OCI-LY1 (cell line): ENCODE results near the gene CDHR1.

ENCODE experiments used
- H2AFZ ChIP-seq: fragments of 200-600 bp; sonication (generic), shearing (Covaris generic); 2 replicates; pipeline ENCODE4 v1.6.0; 2014; ENCODE audit warnings: antibody characterized with exemption, mild to moderate bottlenecking, low read length
- H3F3A ChIP-seq: fragments of 200-600 bp; sonication (generic), shearing (Covaris generic); 2 replicates; pipeline ENCODE4 v1.6.0; 2014; ENCODE audit warnings: mild to moderate bottlenecking, antibody characterized with exemption, low read length, moderate library complexity; ENCODE audit not compliant: insufficient read depth
- H3K27ac ChIP-seq: fragments of 200-600 bp; sonication (generic); 2 replicates; pipeline ENCODE4 v1.5.1; 2014; ENCODE audit warnings: low read length, mixed run types, mild to moderate bottlenecking, low read depth; ENCODE audit not compliant: poor library complexity, severe bottlenecking
- H3K27me3 ChIP-seq: fragments of 200-600 bp; sonication (generic); 2 replicates; pipeline ENCODE4 v1.6.0; 2014; ENCODE audit warnings: antibody characterized with exemption, mild to moderate bottlenecking, low read length, moderate library complexity; ENCODE audit not compliant: insufficient read depth
- H3K36me3 ChIP-seq: fragments of 200-600 bp; sonication (generic); 2 replicates; pipeline ENCODE4 v1.6.1; 2014; ENCODE audit warnings: mild to moderate bottlenecking, antibody characterized with exemption, low read length, moderate library complexity, mixed read lengths; ENCODE audit not compliant: insufficient read depth
- H3K4me1 ChIP-seq: fragments of 200-600 bp; sonication (generic); 2 replicates; pipeline ENCODE4 v1.5.1; 2014; ENCODE audit warnings: mild to moderate bottlenecking, low read length, moderate library complexity; ENCODE audit not compliant: insufficient read depth, severe bottlenecking
- H3K4me2 ChIP-seq: fragments of 200-600 bp; sonication (generic), shearing (Covaris generic); 2 replicates; pipeline ENCODE4 v1.6.1; 2014; ENCODE audit warnings: low read length
- H3K4me3 ChIP-seq: fragments of 200-600 bp; sonication (generic); 2 replicates; pipeline ENCODE4 v1.5.1; 2014; ENCODE audit warnings: low read length, low read depth, mild to moderate bottlenecking, mixed read lengths; ENCODE audit not compliant: poor library complexity, severe bottlenecking
- H3K79me2 ChIP-seq: fragments of 200-600 bp; shearing (Covaris generic); 2 replicates; pipeline ENCODE4 v1.6.1; 2016; ENCODE audit warnings: mixed run types, low read length, mixed read lengths; ENCODE audit not compliant: insufficient read depth
- H3K9ac ChIP-seq: fragments of 200-600 bp; sonication (generic), shearing (Covaris generic); 2 replicates; pipeline ENCODE4 v1.6.1; 2014; ENCODE audit warnings: mild to moderate bottlenecking, low read length, mixed read lengths
- H3K9me2 ChIP-seq: fragments of 200-600 bp; sonication (generic), shearing (Covaris generic); 2 replicates; pipeline ENCODE4 v1.6.1; 2014; ENCODE audit warnings: low read depth, mild to moderate bottlenecking, low read length, mixed read lengths
- H3K9me3 ChIP-seq: fragments of 200-600 bp; shearing (Covaris generic); 2 replicates; pipeline ENCODE4 v1.6.1; 2014; ENCODE audit warnings: low read length, mixed read lengths
- H4K20me1 ChIP-seq: fragments of 200-600 bp; sonication (generic), shearing (Covaris generic); 2 replicates; pipeline ENCODE4 v1.6.0; 2016; ENCODE audit warnings: mild to moderate bottlenecking, low read length; ENCODE audit not compliant: insufficient read depth
- CTCF ChIP-seq: fragments of 200-600 bp; sonication (generic), shearing (Covaris generic); IDR thresholded peaks from 2 replicates; pipeline ENCODE4 v1.5.1; 2017; ENCODE audit warnings: mild to moderate bottlenecking, antibody characterized with exemption, low read length, moderate library complexity, mixed read lengths
- EZH2 ChIP-seq: fragments of 200-600 bp; sonication (generic), shearing (Covaris generic); IDR thresholded peaks from 2 replicates; pipeline ENCODE4 v1.8.0; 2017; ENCODE audit warnings: borderline replicate concordance, mixed run types, mild to moderate bottlenecking, antibody characterized with exemption, low read length, moderate library complexity, mixed read lengths

Gene CDHR1

GRCh38 chr10:84234479-84234878 lies 40.1 kb downstream of the CDHR1 start:
- no peak overlapping the region for H3K4me3 ChIP-seq
- no peaks in the 10 kb centered on the region for H3K9me2 ChIP-seq
- no peak overlapping the region for H3K9ac ChIP-seq
- no peak overlapping the region for H2AFZ ChIP-seq
- no peaks in the 10 kb centered on the region for H4K20me1 ChIP-seq
- H3F3A ChIP-seq, result no peaks in the 10 kb centered on the region
- H3K4me2 ChIP-seq, result no peak overlapping the region
- TF ChIP-seq CTCF (no peak), EZH2 (no peak)
- H3K79me2 ChIP-seq, result no peaks in the 10 kb centered on the region
- no peaks in the 10 kb centered on the region for H3K27me3 ChIP-seq
- H3K36me3 ChIP-seq, result no peaks in the 10 kb centered on the region
- H3K9me3 ChIP-seq, result no peaks in the 10 kb centered on the region
- H3K27ac ChIP-seq, result no peak overlapping the region
- H3K4me1 ChIP-seq, result no peaks in the 10 kb centered on the region

DNA sequence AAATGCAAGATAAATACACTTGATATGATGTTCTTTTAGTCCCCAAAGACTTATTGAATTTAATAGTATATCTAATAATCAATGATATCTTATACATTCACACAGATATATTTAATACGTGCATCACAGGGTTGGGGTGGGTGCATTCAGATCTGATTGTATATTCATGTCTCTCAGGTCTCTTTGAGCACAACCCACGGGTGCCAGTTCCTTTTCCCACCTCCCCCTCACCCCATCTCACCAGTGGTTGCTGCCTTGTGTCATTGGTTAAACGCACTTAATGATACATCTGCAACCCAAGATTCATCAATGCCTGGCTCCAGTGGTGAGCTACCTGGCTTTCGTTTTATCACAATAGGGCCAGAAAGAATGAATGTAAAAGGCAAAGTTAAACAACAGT lies 40.8 kb downstream of the CDHR1 start:
- no peaks in the 10 kb centered on the region for H3K36me3 ChIP-seq
- no peaks in the 10 kb centered on the region for H3K79me2 ChIP-seq
- no peak for TF ChIP-seq CTCF
- no peak for TF ChIP-seq EZH2
- H3K4me1 ChIP-seq, result no peaks in the 10 kb centered on the region
- H3K9me3 ChIP-seq, result no peaks in the 10 kb centered on the region
- H3K27me3 ChIP-seq, result no peaks in the 10 kb centered on the region
- H3K4me2 ChIP-seq, result no peak overlapping the region
- H3K4me3 ChIP-seq, result no peak overlapping the region
- no peak overlapping the region for H3K9ac ChIP-seq
- H4K20me1 ChIP-seq, result no peaks in the 10 kb centered on the region
- no peak overlapping the region for H2AFZ ChIP-seq
- no peaks in the 10 kb centered on the region for H3K9me2 ChIP-seq
- H3K27ac ChIP-seq, result no peak overlapping the region
- no peaks in the 10 kb centered on the region for H3F3A ChIP-seq

GRCh38 chr10:84236807-84237198 lies 42.5 kb downstream of the CDHR1 start:
- Histone ChIP-seq H3K9me3 (no peaks in the 10 kb centered on the region), H3F3A (no peaks in the 10 kb centered on the region), H3K4me2 (no peak overlapping the region), H3K4me1 (no peaks in the 10 kb centered on the region), H3K9me2 (no peaks in the 10 kb centered on the region), H3K4me3 (no peak overlapping the region), H4K20me1 (no peaks in the 10 kb centered on the region), H3K27ac (no peak overlapping the region), H3K27me3 (no peaks in the 10 kb centered on the region), H2AFZ (no peak overlapping the region), H3K79me2 (no peaks in the 10 kb centered on the region), H3K36me3 (no peaks in the 10 kb centered on the region), H3K9ac (no peak overlapping the region)
- TF ChIP-seq EZH2 (no peak), CTCF (no peak)
